IMR-90 (cell line): ENCODE data around the gene PDZD8. TPM values are rescaled to one million over a fixed set of nuclear protein-coding genes. Genes with fewer than 3 reads are reported as not detected.

Experiments used
- ATAC-seq: fragments of 200-7000 bp; cut with Tn5 transposase; 2 replicates; pipeline ENCODE4 v1.9.1; 2020; ENCODE audit warnings: low read depth, mild to moderate bottlenecking, moderate library complexity
- BruUV-seq: library from RNA; stranded (reverse); fragments of 400-500 nt; replicated peaks from 2 replicates; lab custom pipeline; 2021; lab: Mats Ljungman, UMichigan
- CTCF ChIA-PET: fragments of 300-600 bp; formaldehyde crosslinking; extraction: SDS; loops from one replicate; lab custom pipeline; 2021; ENCODE audit warnings: antibody characterized with exemption; lab: Yijun Ruan, JAX
- POLR2A ChIA-PET: fragments of 300-600 bp; sonication (Branson Sonifier 250); formaldehyde crosslinking; loops from one replicate; lab custom pipeline; 2022; ENCODE audit warnings: antibody characterized with exemption; ENCODE audit not compliant: unreplicated experiment; lab: Charles Lee
- DNase-seq: peaks from one replicate; pipeline ENCODE4 v3.0.0; 2013
- H2AFZ ChIP-seq: replicated peaks from 2 replicates; pipeline ENCODE3; 2013; ENCODE audit warnings: low read length, mild to moderate bottlenecking; ENCODE audit not compliant: poor library complexity
- H2AK5ac ChIP-seq: 2 replicates; pipeline ENCODE4 v1.6.1; 2013; ENCODE audit warnings: low read depth, low read length, inconsistent platforms
- H2AK9ac ChIP-seq: replicated peaks from 2 replicates; pipeline ENCODE3; 2013; ENCODE audit warnings: mild to moderate bottlenecking, low read depth, low read length, moderate library complexity; ENCODE audit not compliant: poor library complexity
- H2BK120ac ChIP-seq: 2 replicates; pipeline ENCODE4 v1.6.1; 2013; ENCODE audit warnings: low read depth, low read length, inconsistent platforms
- H2BK15ac ChIP-seq: 3 replicates; pipeline ENCODE4 v1.6.1; 2013; ENCODE audit warnings: low read depth, low read length, inconsistent platforms
- H2BK20ac ChIP-seq: 2 replicates; pipeline ENCODE4 v1.6.1; 2013; ENCODE audit warnings: low read depth, mild to moderate bottlenecking, inconsistent platforms, low read length, moderate library complexity
- H2BK5ac ChIP-seq: 2 replicates; pipeline ENCODE4 v1.6.1; 2013; ENCODE audit warnings: mild to moderate bottlenecking, low read depth, low read length, inconsistent platforms; ENCODE audit not compliant: poor library complexity, severe bottlenecking
- H3K14ac ChIP-seq: replicated peaks from 2 replicates; pipeline ENCODE4 v1.6.1; 2013; ENCODE audit warnings: low read depth, low read length, inconsistent platforms
- H3K18ac ChIP-seq: 2 replicates; pipeline ENCODE4 v1.6.1; 2013; ENCODE audit warnings: low read depth, low read length, control low read depth
- H3K23ac ChIP-seq: 2 replicates; pipeline ENCODE4 v1.6.1; 2013; ENCODE audit warnings: low read depth, low read length, inconsistent platforms
- H3K27ac ChIP-seq: 2 replicates; pipeline ENCODE4 v1.5.1; 2013; ENCODE audit warnings: mild to moderate bottlenecking, control low read depth, low read length; ENCODE audit not compliant: insufficient read depth
- H3K27me3 ChIP-seq: 2 replicates; pipeline ENCODE4 v1.6.1; 2013; ENCODE audit warnings: low read length; ENCODE audit not compliant: control insufficient read depth, insufficient read depth
- H3K36me3 ChIP-seq: 2 replicates; pipeline ENCODE4 v1.6.1; 2013; ENCODE audit warnings: low read length, mixed read lengths; ENCODE audit not compliant: control insufficient read depth, insufficient read depth
- H3K4ac ChIP-seq: 2 replicates; pipeline ENCODE4 v1.6.1; 2013; ENCODE audit warnings: low read depth, low read length, inconsistent platforms
- H3K4me1 ChIP-seq: 2 replicates; pipeline ENCODE4 v1.6.1; 2013; ENCODE audit warnings: low read length, mixed read lengths; ENCODE audit not compliant: control insufficient read depth, insufficient read depth
- H3K4me2 ChIP-seq: 2 replicates; pipeline ENCODE4 v1.6.1; 2013; ENCODE audit warnings: low read depth, mild to moderate bottlenecking, control low read depth, low read length, moderate library complexity
- H3K4me3 ChIP-seq: 2 replicates; pipeline ENCODE4 v1.5.1; 2013; ENCODE audit warnings: low read depth, mild to moderate bottlenecking, control low read depth, low read length, moderate library complexity; ENCODE audit not compliant: insufficient read depth
- H3K56ac ChIP-seq: 2 replicates; pipeline ENCODE4 v1.6.1; 2013; ENCODE audit warnings: low read length, inconsistent platforms; ENCODE audit not compliant: insufficient read depth; ENCODE audit errors: extremely low read depth
- H3K79me1 ChIP-seq, 2 experiments: 2 replicates each; pipeline ENCODE4 v1.6.1; 2013; ENCODE audit warnings: low read length in 2 of 2, inconsistent platforms in 1 of 2, low read depth in 1 of 2
- H3K9ac ChIP-seq: 2 replicates; pipeline ENCODE4 v1.6.1; 2013; ENCODE audit warnings: low read depth, low read length, control low read depth
- H3K9me1 ChIP-seq: 2 replicates; pipeline ENCODE4 v1.6.1; 2013; ENCODE audit warnings: low read length, inconsistent platforms; ENCODE audit not compliant: insufficient read depth
- H3K9me3 ChIP-seq: 2 replicates; pipeline ENCODE4 v1.6.1; 2013; ENCODE audit warnings: low read length; ENCODE audit not compliant: control insufficient read depth, insufficient read depth
- H4K20me1 ChIP-seq: 2 replicates; pipeline ENCODE4 v1.6.1; 2013; ENCODE audit warnings: low read length, inconsistent platforms; ENCODE audit not compliant: insufficient read depth
- H4K5ac ChIP-seq: 2 replicates; pipeline ENCODE4 v1.6.1; 2013; ENCODE audit warnings: mild to moderate bottlenecking, low read depth, low read length, control low read depth
- H4K8ac ChIP-seq, 2 experiments: 2 replicates each; pipeline ENCODE4 v1.6.1; 2013; ENCODE audit warnings: low read depth in 2 of 2, low read length in 2 of 2, control low read depth in 1 of 2, inconsistent platforms in 1 of 2
- H4K91ac ChIP-seq: 2 replicates; pipeline ENCODE4 v1.6.1; 2013; ENCODE audit warnings: low read depth, low read length, inconsistent platforms; ENCODE audit not compliant: insufficient read depth
- BHLHE40 ChIP-seq: fragments of 150-350 bp; IDR thresholded peaks from 2 replicates; pipeline ENCODE4 v1.6.1; 2016; ENCODE audit warnings: mild to moderate bottlenecking, low read depth, low read length
- CHD1 ChIP-seq: IDR thresholded peaks from 2 replicates; pipeline ENCODE4 v1.6.1; 2012; ENCODE audit warnings: low read depth, low read length, improper control_type of control experiment
- FOS ChIP-seq: fragments of 150-350 bp; IDR thresholded peaks from 2 replicates; pipeline ENCODE4 v1.6.1; 2016; ENCODE audit warnings: low read depth, low read length
- MAZ ChIP-seq: IDR thresholded peaks from 2 replicates; pipeline ENCODE4 v1.6.1; 2012; ENCODE audit warnings: low read depth, mild to moderate bottlenecking, low read length, improper control_type of control experiment, moderate library complexity, borderline replicate concordance
- NFE2L2 ChIP-seq: fragments of 150-350 bp; IDR thresholded peaks from 2 replicates; pipeline ENCODE4 v1.6.1; 2016; ENCODE audit warnings: low read depth, mild to moderate bottlenecking, low read length
- RCOR1 ChIP-seq: IDR thresholded peaks from 2 replicates; pipeline ENCODE4 v1.6.1; 2012; ENCODE audit warnings: mild to moderate bottlenecking, low read length, improper control_type of control experiment; ENCODE audit not compliant: insufficient replicate concordance
- WGBS, 2 experiments: methylation state at CpG; one replicate each; pipeline versions ENCODE4 v1.1.5 to v1.1.7; 2013; ENCODE audit warnings: missing lambda C conversion rate in 2 of 2; ENCODE audit not compliant: insufficient read length in 1 of 2; ENCODE audit errors: extremely low coverage in 2 of 2; 5-methylcytosine and 5-hydroxymethylcytosine counted together
- dilution Hi-C: fragments of 300-500 bp; cut with HindIII; formaldehyde crosslinking; loops from one replicate; pipeline ENCODE4 v1.14.3; 2018; ENCODE audit warnings: low sequenced_read_pairs; ENCODE audit not compliant: unreplicated experiment
- in situ Hi-C: fragments of 300-500 bp; cut with MboI; formaldehyde crosslinking; loops from 3 replicates; pipeline ENCODE4 v1.14.3; 2019; ENCODE audit warnings: low sequenced_read_pairs, inconsistent platforms, mixed read lengths
- intact Hi-C: fragments of 100-400 bp; cut with micrococcal nuclease; formaldehyde crosslinking; loops from 2 replicates; pipeline ENCODE4 v1.10.0; 2022
- polyA plus RNA-seq, 3 experiments: library from polyadenylated mRNA; depleted of rRNA; stranded (reverse); fragments of >200 nt; gene quantifications; 2 replicates each; pipeline ENCODE4 v1.2.3, GENCODE V29; 2012; ENCODE audit warnings: low replicate concordance in 1 of 3
- total RNA-seq: library from RNA; depleted of rRNA; stranded (reverse); fragments of >200 nt; gene quantifications from 2 replicates; pipeline ENCODE4 v1.2.3, GENCODE V29; 2012
- TF ChIP-seq, protein P1 (sequence below): fragments of 150-350 bp; IDR thresholded peaks from 2 replicates; pipeline ENCODE4 v1.6.1; 2017; ENCODE audit warnings: mild to moderate bottlenecking, antibody characterized with exemption, low read length, low read depth

Gene PDZD8
- total and polyA plus RNA-seq, 2 of the 4 experiments (the other 2 are of a cell fraction), result 11.3 to 20.4 TPM

DNA sequence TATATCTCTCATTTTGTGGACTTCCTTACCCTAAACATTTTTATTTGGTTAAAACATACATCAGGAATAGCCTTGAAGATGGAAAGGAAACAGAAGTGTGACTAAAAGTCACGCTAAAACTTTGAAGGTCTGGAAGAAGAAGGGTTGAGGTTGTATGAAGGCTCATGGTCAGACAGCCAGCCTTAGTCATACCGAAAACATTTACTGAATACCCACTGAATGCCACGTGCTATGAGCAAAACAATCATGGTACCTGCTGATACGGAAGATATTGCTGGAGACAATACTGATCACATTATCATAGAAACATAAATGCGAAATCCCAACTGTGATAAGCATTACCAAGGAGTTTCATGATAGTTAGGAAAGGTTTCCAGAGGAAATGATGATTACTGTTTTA, 64.0 kb downstream of the PDZD8 start:
- WGBS, 2 experiments, result no CpG with 5 or more reads among the region's 5 CpGs
- ChIA-PET POLR2A (no interaction called here), CTCF (interaction anchor here (0.8 kb wide), 1 partner anchor 9 kb away, joined by 3 read pairs; no protein-coding TSS in a partner anchor)
- H3K79me1 ChIP-seq, result peaks cover 0 to 12% of the 10 kb centered on the region in 2 experiments; a peak in 2 of 4 replicates
- intact Hi-C loops, result loop anchor here (5.0 kb wide), 1 partner anchor 74 kb away; no protein-coding TSS in a partner anchor
- H3K4me1 ChIP-seq, result no peaks in the 10 kb centered on the region
- no peak overlapping the region for H3K4me2 ChIP-seq
- no peak overlapping the region for H3K4ac ChIP-seq
- H3K9me1 ChIP-seq, result no peaks in the 10 kb centered on the region
- no peak overlapping the region for H3K56ac ChIP-seq
- no peak for TF ChIP-seq NFE2L2
- no peak for TF ChIP-seq MAZ
- TF ChIP-seq CHD1, result no peak
- no peak for TF ChIP-seq BHLHE40
- TF ChIP-seq FOS, result no peak
- no peak for TF ChIP-seq RCOR1
- TF ChIP-seq, protein P1, sequence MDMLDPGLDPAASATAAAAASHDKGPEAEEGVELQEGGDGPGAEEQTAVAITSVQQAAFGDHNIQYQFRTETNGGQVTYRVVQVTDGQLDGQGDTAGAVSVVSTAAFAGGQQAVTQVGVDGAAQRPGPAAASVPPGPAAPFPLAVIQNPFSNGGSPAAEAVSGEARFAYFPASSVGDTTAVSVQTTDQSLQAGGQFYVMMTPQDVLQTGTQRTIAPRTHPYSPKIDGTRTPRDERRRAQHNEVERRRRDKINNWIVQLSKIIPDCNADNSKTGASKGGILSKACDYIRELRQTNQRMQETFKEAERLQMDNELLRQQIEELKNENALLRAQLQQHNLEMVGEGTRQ, result no peak
- no peaks in the 10 kb centered on the region for H3K9me3 ChIP-seq
- H2BK5ac ChIP-seq, result no peak overlapping the region
- no peak overlapping the region for H2BK20ac ChIP-seq
- H3K27ac ChIP-seq, result no peak overlapping the region
- H2BK15ac ChIP-seq, result no peak overlapping the region
- H3K4me3 ChIP-seq, result no peak overlapping the region
- no peak overlapping the region for H4K8ac ChIP-seq
- no peaks in the 10 kb centered on the region for H4K20me1 ChIP-seq
- no peak overlapping the region for H4K5ac ChIP-seq
- H2AK9ac ChIP-seq, result no peak overlapping the region
- no peak overlapping the region for H2BK120ac ChIP-seq
- ATAC-seq, result no peak
- H3K14ac ChIP-seq, result no peak overlapping the region
- no peaks in the 10 kb centered on the region for H3K27me3 ChIP-seq
- no peak overlapping the region for H3K23ac ChIP-seq
- no peak overlapping the region for H3K9ac ChIP-seq
- dilution Hi-C loops, result no loop called here
- BruUV-seq, result no TSS peak
- DNase-seq, result no peak
- H2AFZ ChIP-seq, result no peak overlapping the region
- in situ Hi-C loops, result no loop called here
- no peak overlapping the region for H4K91ac ChIP-seq
- H2AK5ac ChIP-seq, result no peak overlapping the region
- H3K18ac ChIP-seq, result no peak overlapping the region
- no peaks in the 10 kb centered on the region for H3K36me3 ChIP-seq
